ENCODE results near the gene KIAA1549.

DNA sequence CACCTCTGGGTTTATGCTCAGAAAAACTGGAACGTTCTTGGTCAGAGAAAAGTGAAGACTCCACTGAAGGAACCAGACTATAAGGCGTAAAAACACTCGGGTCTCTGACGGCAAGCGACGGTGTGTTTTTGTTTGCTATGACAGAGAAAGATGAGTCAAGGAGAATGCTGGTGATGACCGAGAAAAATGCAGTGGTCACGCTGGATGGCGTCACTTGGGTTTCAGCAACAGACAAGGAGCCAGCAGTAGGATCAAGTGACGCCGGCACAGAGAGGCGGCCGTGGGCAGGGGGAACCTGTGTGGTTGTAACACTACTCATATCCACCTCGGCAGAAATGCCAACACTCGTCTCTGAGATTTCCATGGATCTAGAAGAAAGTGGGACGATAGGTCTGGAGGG, 63.4 kb downstream of the KIAA1549 start:
- TF ChIP-seq, protein P1, sequence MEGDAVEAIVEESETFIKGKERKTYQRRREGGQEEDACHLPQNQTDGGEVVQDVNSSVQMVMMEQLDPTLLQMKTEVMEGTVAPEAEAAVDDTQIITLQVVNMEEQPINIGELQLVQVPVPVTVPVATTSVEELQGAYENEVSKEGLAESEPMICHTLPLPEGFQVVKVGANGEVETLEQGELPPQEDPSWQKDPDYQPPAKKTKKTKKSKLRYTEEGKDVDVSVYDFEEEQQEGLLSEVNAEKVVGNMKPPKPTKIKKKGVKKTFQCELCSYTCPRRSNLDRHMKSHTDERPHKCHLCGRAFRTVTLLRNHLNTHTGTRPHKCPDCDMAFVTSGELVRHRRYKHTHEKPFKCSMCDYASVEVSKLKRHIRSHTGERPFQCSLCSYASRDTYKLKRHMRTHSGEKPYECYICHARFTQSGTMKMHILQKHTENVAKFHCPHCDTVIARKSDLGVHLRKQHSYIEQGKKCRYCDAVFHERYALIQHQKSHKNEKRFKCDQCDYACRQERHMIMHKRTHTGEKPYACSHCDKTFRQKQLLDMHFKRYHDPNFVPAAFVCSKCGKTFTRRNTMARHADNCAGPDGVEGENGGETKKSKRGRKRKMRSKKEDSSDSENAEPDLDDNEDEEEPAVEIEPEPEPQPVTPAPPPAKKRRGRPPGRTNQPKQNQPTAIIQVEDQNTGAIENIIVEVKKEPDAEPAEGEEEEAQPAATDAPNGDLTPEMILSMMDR (conservative IDR thresholded peaks at IDR 0.05), result no peak
- no peak for TF ChIP-seq EZH2 (IDR thresholded peaks at IDR 0.05; ENCODE audit: low read depth)
